Fibroblast of lung (primary cell): ENCODE measurements around the gene TBC1D22A. TPM values are rescaled to one million over a fixed set of nuclear protein-coding genes. Genes with fewer than 3 reads are reported as not detected.

Experiments used
- DNase-seq, 2 donors: peaks; one replicate each; pipeline versions ENCODE4 v3.0.0 to v3.0.0-alpha.2; 2010; ENCODE audit warnings: low read depth in 2 of 2
- H2AFZ ChIP-seq: 2 replicates; pipeline ENCODE4 v1.5.1; 2012; ENCODE audit warnings: low read length, control low read depth, inconsistent platforms
- H3K27ac ChIP-seq: 2 replicates; pipeline ENCODE4 v1.5.1; 2011; ENCODE audit warnings: low read length, control low read depth; ENCODE audit not compliant: insufficient read depth
- H3K27me3 ChIP-seq: 2 replicates; pipeline ENCODE4 v1.5.1; 2011; ENCODE audit warnings: mild to moderate bottlenecking, low read length; ENCODE audit not compliant: control insufficient read depth, insufficient read depth
- H3K36me3 ChIP-seq: 2 replicates; pipeline ENCODE4 v1.5.1; 2011; ENCODE audit warnings: low read length; ENCODE audit not compliant: control insufficient read depth, insufficient read depth
- H3K4me1 ChIP-seq: 2 replicates; pipeline ENCODE4 v1.5.1; 2011; ENCODE audit warnings: low read length; ENCODE audit not compliant: control insufficient read depth, insufficient read depth; ENCODE audit errors: extremely low read depth
- H3K4me2 ChIP-seq: 2 replicates; pipeline ENCODE4 v1.5.1; 2011; ENCODE audit warnings: low read length, control low read depth; ENCODE audit not compliant: insufficient read depth; ENCODE audit errors: extremely low read depth
- H3K4me3 ChIP-seq, 4 experiments: fragments of 200-600 bp in 1 of 4; sonication (generic) in 1 of 4; replicated peaks in 1 of 4; 2 replicates each; pipeline ENCODE4 v1.5.1; 2011 to 2016; ENCODE audit warnings: low read length in 4 of 4, low read depth in 3 of 4, mild to moderate bottlenecking in 3 of 4, control low read depth in 2 of 4, inconsistent platforms in 1 of 4, mixed read lengths in 1 of 4; ENCODE audit not compliant: insufficient read depth in 1 of 4; ENCODE audit errors: control extremely low read depth in 1 of 4
- H3K79me2 ChIP-seq: 2 replicates; pipeline ENCODE4 v1.5.1; 2012; ENCODE audit warnings: mild to moderate bottlenecking, low read length, inconsistent platforms; ENCODE audit not compliant: control insufficient read depth, insufficient read depth
- H3K9ac ChIP-seq: 2 replicates; pipeline ENCODE4 v1.5.1; 2011; ENCODE audit warnings: mild to moderate bottlenecking, low read length, control low read depth; ENCODE audit not compliant: insufficient read depth
- H3K9me3 ChIP-seq: 2 replicates; pipeline ENCODE4 v1.5.1; 2012; ENCODE audit warnings: low read depth, low read length; ENCODE audit not compliant: control insufficient read depth, insufficient read depth
- H4K20me1 ChIP-seq: 2 replicates; pipeline ENCODE4 v1.5.1; 2011; ENCODE audit warnings: low read length; ENCODE audit not compliant: control insufficient read depth, insufficient read depth; ENCODE audit errors: extremely low read depth
- CTCF ChIP-seq, 2 donors: IDR thresholded peaks in 1 of 2; conservative IDR thresholded peaks in 1 of 2; 1 replicate in 1 of 2; 2 replicates in 1 of 2; pipeline ENCODE4 v1.5.1; 2011 to 2012; ENCODE audit warnings: low read length in 2 of 2, control low read depth in 1 of 2, inconsistent platforms in 1 of 2, low read depth in 1 of 2, mild to moderate bottlenecking in 1 of 2
- EZH2 ChIP-seq: IDR thresholded peaks from 2 replicates; pipeline ENCODE4 v1.5.1; 2012; ENCODE audit warnings: low read length, control low read depth, mild to moderate bottlenecking; ENCODE audit errors: missing control alignments
- polyA plus RNA-seq, 2 donors: library from polyadenylated mRNA; depleted of rRNA in 1 of 2; stranded (reverse) in 1 of 2; unstranded in 1 of 2; fragments of >200 nt; gene quantifications; 2 replicates each; pipeline ENCODE4 v1.2.1, GENCODE V29; 2011 to 2012; ENCODE audit warnings: missing spikeins in 1 of 2
- total RNA-seq: library from RNA; depleted of rRNA; stranded (reverse); fragments of >200 nt; gene quantifications from 2 replicates; pipeline ENCODE4 v1.2.1, GENCODE V29; 2014

TBC1D22A gene
- total and polyA plus RNA-seq, 2 donors (not counting 1 experiment from before 2014, with no cell fraction given), result 11.6 to 17.6 TPM

- no peaks in the 10 kb centered on the region for H3K4me1 ChIP-seq
- no peak overlapping the region for H3K4me3 ChIP-seq
- H3K9me3 ChIP-seq, result no peaks in the 10 kb centered on the region
- DNase-seq, result no peak
- no peaks in the 10 kb centered on the region for H3K27me3 ChIP-seq
- no peaks in the 10 kb centered on the region for H4K20me1 ChIP-seq
- H3K36me3 ChIP-seq, result no peaks in the 10 kb centered on the region
- no peak overlapping the region for H3K9ac ChIP-seq
- no peak overlapping the region for H2AFZ ChIP-seq
- no peaks in the 10 kb centered on the region for H3K79me2 ChIP-seq
- no peak overlapping the region for H3K27ac ChIP-seq
- TF ChIP-seq CTCF (conservative IDR thresholded peaks at IDR 0.05 in 1 of 2, IDR thresholded peaks at IDR 0.05 in 1 of 2; ENCODE audit: low read depth in 1 of 2, low read length in 2 of 2) (no peak), EZH2 (no peak)
- H3K4me2 ChIP-seq, result no peak overlapping the region
Measured at GRCh38 chr22:47189056-47189916, 426.8 kb downstream of the TBC1D22A start.

GRCh38 chr22:47190276-47190956 is 428.0 kb downstream of the TBC1D22A start:
- no peak for TF ChIP-seq CTCF (conservative IDR thresholded peaks at IDR 0.05 in 1 of 2, IDR thresholded peaks at IDR 0.05 in 1 of 2; ENCODE audit: low read depth in 1 of 2, low read length in 2 of 2)
- no peak for TF ChIP-seq EZH2
- DNase-seq, result no peak
- no peaks in the 10 kb centered on the region for H3K79me2 ChIP-seq

GRCh38 chr22:47190957-47191670 is 428.7 kb downstream of the TBC1D22A start:
- Histone ChIP-seq H2AFZ (no peak overlapping the region), H3K4me2 (no peak overlapping the region), H3K4me1 (no peaks in the 10 kb centered on the region), H3K27ac (no peak overlapping the region), H3K79me2 (no peaks in the 10 kb centered on the region), H3K27me3 (no peaks in the 10 kb centered on the region), H4K20me1 (no peaks in the 10 kb centered on the region), H3K9me3 (no peaks in the 10 kb centered on the region), H3K4me3 (no peak overlapping the region), H3K36me3 (no peaks in the 10 kb centered on the region), H3K9ac (no peak overlapping the region)
- TF ChIP-seq EZH2 (no peak), CTCF (conservative IDR thresholded peaks at IDR 0.05 in 1 of 2, IDR thresholded peaks at IDR 0.05 in 1 of 2; ENCODE audit: low read depth in 1 of 2, low read length in 2 of 2) (no peak)
- no peak for DNase-seq

More at GRCh38 chr22:47190276-47190956, 428.0 kb downstream of the TBC1D22A start:
- Histone ChIP-seq H3K9ac (no peak overlapping the region), H3K4me1 (no peaks in the 10 kb centered on the region), H3K27me3 (no peaks in the 10 kb centered on the region), H3K36me3 (no peaks in the 10 kb centered on the region), H3K4me3 (no peak overlapping the region), H3K4me2 (no peak overlapping the region), H4K20me1 (no peaks in the 10 kb centered on the region), H3K9me3 (no peaks in the 10 kb centered on the region), H2AFZ (no peak overlapping the region), H3K27ac (no peak overlapping the region)
